GM21360 (cell line): ENCODE data around the gene KDM5B.

Source experiments
- ATAC-seq: cut with Tn5 transposase; IDR thresholded peaks from one replicate; pipeline ENCODE4 v1.9.1; 2021; ENCODE audit warnings: mild to moderate bottlenecking, moderate library complexity; ENCODE audit not compliant: unreplicated experiment

Gene KDM5B

DNA sequence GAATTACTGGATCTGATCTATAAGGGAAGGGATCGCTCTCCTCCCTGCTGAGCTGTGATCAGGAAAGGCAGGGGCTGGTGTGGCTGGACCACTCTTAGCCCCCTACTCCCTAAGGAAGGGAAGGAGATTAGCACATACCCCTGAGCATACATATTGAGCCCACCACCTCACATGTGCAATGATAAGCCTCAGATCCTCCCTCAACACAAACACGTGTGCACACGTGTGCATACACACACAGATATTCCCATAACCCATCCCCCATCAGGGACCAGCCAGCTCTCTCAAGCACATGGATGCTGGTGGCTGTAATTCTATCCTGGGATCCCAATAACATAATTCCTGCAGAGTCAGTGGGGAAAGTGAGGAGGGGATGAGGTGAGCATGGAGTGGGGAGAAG lies 119.1 kb downstream of the KDM5B start:
- no peak for ATAC-seq

DNA sequence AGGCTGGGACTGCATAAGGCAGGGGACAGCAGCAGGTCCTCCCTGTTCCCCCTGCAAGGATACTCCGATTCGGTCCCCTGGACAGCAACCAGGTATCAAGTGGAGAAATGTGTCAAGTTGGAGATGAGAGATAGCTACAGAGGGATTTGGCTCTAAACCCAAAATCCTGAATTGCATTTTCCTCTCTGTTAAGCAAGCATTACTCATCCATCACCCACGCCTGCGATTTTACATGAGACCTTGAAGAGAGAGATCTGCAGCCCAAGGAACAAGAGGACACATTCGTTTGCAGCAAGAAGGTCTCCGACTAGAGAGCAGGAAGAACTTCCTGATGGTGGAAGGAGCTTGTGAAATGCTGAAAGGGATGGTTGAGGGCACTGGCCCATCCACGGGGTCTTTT lies 119.8 kb downstream of the KDM5B start:
- ATAC-seq = no peak

DNA sequence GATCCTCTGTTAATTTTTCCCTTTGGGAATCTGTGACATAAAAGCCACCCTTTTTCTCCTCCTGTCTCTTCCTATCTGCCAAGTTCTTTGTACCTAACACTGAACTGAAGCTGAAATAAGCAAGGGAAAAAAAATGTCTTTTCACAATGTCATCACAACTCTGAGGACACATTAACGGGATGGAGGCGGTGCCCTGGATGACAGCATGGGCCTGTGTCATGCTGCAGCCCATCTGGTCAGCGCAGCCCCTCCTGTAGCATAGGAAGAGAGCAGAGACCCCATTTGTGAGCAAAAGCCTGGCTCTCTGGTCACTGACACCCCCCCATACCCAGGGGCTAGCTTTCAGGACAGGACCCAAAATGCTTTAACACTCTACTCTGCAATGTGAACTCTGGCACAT lies 120.4 kb downstream of the KDM5B start:
- ATAC-seq = no peak

DNA sequence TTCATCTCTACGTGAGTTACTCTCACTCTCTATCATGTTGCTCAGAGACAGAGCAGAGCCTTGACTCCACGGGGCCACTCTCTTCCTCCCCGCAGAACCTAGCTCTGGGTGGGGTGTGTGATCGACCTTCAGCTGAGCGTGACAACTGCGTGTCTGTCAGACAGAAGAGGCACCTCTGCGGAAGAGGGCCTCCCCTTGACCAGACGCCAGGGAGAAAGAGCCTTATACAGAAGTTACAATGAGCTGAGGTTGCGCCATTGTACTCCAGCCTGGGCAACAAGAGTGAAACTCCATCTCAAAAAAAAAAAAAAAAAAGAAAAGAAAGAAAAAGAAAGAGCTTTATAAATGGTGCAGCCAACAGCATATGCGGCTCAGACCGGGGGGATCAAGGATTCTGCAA lies 120.9 kb downstream of the KDM5B start:
- ATAC-seq = no peak

DNA sequence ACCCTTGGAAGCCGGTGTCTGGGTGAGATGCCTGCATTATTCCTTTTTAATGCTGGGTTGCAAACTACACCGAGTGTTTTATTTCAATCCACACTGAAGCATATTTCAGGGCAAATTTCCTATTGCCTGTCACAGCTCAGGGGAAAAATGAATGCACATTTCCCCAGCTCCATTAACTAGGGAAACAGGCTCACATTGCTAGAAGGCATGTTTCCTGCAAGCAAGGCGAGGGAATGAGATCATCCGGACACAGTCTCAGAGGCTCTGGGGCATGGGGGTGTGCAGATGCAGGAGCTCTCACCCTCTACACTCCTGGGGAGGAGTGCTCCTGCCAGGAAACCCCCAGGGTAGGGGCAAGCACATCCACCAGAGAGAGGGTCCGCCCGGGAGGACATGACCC lies 122.6 kb downstream of the KDM5B start:
- ATAC-seq = no peak

DNA sequence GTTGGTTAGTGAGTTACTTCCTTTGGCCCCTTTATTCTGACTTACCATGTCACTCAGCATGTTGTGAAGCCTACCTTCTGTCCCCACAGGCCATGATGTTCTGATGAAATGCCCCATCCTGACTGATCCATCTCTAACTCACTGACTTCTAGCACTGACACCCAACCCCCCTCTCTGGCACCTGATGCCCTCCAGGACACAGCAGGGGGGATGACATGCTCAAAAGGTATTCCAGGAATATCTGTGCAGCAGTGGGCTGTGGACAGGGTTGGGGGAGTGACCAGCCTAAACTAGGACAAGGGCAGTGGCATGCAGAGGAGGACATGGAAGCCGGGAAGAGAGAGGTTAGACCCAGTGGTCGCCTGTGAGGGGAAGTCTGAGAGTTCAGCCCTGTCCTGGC lies 123.5 kb downstream of the KDM5B start:
- no peak for ATAC-seq

DNA sequence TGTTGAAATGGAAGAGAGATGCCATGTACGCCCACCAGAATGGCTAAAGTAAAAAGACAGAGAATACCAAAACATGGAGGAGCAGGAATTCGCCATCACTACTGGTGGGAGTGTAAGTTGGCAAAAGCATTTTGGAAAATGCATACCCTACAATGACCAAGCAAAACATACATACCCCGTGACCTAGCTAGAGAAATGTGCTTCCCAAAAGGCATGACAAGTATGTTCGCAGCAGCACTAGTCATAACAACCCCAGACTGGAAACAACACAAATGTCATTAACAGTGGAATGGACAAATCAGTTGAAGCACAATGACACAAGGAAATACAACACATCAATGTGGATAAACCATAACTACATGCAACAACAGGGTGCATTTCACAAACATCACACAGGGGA lies 125.2 kb downstream of the KDM5B start:
- ATAC-seq = no peak

DNA sequence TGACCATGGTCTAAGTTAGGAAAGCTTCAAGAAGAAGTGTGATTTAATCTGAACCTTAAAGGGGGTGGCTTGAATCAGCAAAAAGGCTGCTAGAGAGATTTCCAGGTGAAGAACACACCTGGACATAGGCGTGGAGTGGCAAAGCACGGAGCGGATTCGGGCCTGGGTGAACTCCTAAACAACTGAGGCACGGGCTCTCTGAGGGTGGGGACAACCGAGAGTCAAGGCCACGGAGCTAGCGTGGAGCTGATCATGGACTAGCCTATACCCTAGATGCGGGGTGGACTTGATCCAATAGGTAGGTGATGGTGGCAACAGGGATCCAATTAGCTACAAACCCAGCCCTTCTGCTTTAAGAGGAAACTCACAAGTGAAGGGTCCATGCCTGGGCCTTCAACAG lies 125.7 kb downstream of the KDM5B start:
- no peak for ATAC-seq

DNA sequence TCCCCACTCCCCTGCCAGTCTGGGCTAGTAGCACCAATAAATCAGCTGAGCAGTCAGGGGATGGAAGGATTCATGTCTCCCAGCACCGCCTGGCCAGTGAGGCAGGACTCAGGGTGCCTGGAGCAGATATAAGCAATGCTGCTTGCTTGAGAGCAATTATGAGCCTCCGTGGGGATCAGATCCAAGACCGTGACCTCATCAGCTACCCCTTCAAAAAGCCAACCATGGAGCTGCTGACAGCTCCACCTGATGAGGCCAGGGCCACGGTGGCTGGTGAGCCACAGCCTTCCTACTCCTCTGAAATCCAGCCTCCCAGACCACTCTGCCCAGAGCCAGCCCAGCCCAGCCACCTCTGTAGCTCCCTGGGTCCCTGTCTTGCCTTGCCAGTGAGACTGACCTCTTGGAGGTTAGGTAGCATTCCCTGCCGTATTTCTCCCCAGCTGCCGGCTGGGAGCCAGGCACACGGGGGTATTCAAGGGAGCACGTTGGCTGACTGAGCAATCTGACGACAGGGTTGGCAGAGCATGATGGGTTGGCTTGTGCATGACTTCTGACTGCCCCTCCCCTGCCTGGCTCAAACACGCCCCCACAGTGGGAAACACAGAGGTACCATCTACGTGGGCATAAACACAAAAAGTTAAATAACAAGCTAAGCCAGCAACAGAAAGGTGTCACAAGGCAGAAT lies 126.3 kb downstream of the KDM5B start:
- no peak for ATAC-seq

DNA sequence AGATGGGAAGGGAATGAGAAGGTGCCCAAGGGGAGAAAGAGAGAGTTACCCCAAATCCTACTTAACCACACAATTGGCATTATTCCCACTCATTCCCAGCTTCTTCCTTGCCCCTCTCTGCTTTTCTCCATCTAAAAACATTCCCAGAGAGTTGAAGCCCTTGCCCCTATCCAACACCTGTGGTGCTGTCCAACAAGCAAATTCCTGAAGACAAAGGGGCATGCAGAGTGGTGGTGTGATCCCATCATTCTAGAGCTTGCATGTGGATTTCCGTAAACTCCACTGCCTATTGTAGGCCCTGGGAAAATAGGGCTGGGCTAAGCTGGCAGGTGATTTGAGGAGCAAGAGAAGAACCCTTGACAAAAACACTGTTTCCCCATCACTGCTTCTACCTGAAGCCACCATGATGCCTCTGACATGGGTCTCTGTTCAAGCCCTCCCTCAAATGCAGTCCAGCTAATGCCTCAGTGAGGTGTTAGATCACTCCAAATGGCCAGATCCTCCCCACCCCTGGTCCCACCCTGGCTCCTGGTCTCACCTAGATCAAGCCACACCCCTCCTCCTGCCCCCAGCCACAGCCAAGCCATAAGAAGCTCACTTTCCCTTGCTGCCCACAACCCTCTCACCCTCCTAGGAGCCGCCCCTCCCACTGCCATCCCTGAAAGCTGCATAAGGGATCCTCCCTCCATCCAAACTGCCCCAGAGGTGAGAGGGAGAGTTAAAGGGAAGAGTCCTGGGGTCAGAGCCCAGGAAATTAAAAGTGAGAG lies 127.5 kb downstream of the KDM5B start:
- no peak for ATAC-seq

DNA sequence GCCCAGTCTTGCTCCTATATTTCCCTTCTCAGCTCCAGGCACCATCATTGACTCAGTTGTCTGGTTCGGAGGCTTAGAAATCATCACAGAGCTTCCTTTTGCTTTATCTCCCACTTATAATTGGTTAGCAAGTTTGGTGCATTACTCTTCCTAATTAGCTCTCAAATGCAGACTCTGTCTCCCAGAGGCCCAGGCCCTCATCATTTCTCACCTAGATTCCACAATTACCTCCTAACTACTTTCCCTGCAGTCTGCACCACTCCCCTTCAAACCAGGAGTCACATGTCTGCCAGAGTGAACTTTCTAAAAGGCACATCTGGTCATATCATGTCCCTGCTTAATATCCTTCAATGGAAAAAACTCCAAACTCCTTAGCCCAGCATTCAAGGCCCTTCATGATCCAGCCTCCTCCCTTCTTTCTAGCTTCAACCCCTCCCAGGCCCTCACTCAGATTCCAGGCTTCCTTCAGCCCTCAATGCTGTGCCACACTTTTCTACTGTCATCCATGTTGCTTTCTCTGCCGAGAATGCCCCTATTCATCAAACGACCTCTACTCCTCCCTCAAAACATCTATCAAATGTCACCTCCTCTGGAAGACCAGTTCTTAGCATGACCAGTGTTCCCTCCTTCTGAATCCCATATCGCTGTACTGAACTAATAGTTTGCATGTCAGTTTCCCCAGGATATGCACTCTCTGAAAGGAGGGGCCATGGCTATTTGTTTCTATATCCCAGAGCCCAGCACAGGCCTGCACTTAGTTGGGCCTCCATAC lies 128.6 kb downstream of the KDM5B start:
- no peak for ATAC-seq

DNA sequence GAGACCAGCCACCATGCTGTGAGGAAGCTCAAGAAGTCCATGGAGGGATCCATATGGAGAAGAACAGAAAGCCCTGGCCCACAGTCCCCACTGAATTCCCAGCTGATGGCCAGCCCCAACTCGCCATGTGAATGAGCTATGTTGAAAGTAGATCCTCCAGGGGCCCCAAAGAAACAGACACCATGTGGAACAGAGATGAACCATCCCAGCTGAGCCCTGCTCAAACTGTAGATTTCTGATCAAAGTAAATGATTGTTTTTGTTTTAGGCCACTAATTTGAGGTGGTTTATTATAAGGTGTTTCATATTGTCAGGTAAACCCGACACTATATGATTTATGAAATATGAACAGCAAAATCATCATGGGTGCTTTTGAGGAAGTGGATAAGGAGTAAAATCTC lies 130.8 kb downstream of the KDM5B start:
- ATAC-seq = no peak
